ENCODE data around the gene CFAP97D1.

Gene CFAP97D1

GRCh38 chr17:43758086-43758485 lies 22.1 kb upstream of the CFAP97D1 start:
- TF ChIP-seq GATA2 (IDR thresholded peaks at IDR 0.05; ENCODE audit: low read depth, low read length) (no peak), GATA3 (IDR thresholded peaks at IDR 0.05; ENCODE audit: low read depth, low read length) (no peak)

DNA sequence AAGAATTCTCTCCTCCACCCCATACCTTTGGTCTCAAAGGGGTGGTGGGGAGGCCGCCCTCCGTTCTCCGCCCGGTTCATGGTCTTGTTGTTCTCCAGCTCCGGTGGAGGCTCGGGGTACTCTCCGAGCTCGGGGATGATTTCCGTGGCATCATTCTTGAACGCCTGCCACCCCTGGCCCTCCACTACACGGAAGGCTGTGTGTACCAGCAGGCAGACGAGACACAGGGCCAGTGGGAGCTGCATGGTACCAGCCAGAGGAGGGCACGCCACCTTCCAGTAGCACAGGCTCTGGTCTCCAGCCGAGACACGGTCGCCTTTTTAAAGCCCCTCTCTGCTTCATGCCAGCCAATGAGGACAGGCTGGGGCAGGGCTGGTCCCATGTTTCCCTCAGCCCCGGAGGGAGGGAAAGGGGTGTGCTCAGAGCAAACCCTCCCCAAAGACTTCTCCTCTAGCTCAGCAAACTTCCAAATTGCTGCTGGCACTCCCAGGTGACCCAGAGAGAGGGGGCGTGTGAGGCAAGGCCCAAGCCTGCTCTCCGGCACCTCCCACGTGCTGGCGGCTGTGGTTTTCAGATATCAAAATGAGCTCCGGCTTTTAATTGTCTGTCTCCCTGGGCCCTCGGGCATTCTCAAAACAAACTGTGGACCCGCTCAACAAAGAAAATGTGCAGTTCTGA lies 21.6 kb upstream of the CFAP97D1 start, which contains the start of gene SOST:
SOST (minus strand) TSS at position 295 of the 678 bp plus-strand sequence; CDS start at position 245, 50 bp downstream.
- TF ChIP-seq GATA3 (IDR thresholded peaks at IDR 0.05; ENCODE audit: low read depth, low read length) (no peak), GATA2 (IDR thresholded peaks at IDR 0.05; ENCODE audit: low read depth, low read length) (no peak)

DNA sequence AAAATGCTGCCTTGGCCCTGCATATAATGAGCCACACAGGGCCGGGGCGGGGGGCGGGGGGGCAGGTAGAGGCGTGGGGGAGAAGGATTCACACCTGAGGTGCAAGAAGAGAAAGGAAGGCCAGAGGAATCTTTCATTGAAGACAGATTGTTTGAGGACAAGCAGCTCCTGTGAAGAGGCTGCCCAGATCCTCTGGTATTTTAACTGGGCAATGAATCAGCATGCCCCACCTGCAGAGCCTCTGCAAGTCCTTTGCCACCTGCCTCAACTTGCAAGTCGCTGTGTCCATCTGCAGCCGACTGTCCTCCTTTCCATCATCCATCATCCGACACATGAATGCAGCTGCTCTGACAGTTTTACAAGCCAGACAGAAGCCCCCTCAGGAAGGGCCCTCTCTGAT lies 20.4 kb upstream of the CFAP97D1 start:
- TF ChIP-seq GATA2 (IDR thresholded peaks at IDR 0.05; ENCODE audit: low read depth, low read length) (no peak), GATA3 (IDR thresholded peaks at IDR 0.05; ENCODE audit: low read depth, low read length) (no peak)

- no peak for TF ChIP-seq GATA3 (IDR thresholded peaks at IDR 0.05; ENCODE audit: low read depth, low read length)
These were observed 19.9 kb upstream of the CFAP97D1 start for GRCh38 chr17:43760254-43760852.

- TF ChIP-seq GATA3 (IDR thresholded peaks at IDR 0.05; ENCODE audit: low read depth, low read length) (no peak), GATA2 (IDR thresholded peaks at IDR 0.05; ENCODE audit: low read depth, low read length) (no peak)
These were observed 13.7 kb upstream of the CFAP97D1 start for GRCh38 chr17:43766413-43767052.

DNA sequence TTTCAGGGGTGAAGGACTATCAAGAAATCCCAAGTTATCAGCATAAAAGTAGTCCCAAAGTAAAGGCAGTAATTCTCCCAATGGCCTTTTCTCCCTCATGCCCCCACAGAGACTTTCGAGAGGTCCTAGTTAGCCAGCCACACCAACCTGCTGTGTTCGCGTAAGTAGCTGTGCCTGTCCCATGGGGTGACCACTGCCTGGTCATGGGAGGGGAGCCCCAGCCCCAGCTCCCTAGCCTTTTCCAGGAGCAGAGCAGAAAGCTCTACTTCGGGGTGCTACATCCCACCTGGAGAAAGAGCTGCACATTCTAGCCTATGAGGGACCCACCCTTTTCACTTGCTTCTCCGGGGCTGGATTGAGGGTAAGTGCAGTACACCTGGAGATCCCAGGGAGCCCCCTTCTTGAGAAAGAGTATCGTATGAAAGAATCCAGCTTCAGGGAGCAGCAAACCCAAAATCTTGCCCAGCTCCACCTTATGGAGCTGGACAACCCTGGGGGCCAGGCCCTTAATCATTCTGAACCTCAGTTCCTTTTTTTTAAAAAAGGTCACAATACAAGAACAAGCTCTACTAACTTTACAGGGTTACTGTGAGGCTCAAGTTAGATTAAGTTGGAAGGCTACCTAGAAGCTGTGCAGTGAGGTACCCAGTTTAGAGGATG lies 13.1 kb upstream of the CFAP97D1 start:
- no peak for TF ChIP-seq GATA2 (IDR thresholded peaks at IDR 0.05; ENCODE audit: low read depth, low read length)
- no peak for TF ChIP-seq GATA3 (IDR thresholded peaks at IDR 0.05; ENCODE audit: low read depth, low read length)

GRCh38 chr17:43767713-43768059 lies 12.5 kb upstream of the CFAP97D1 start:
- TF ChIP-seq GATA3 (IDR thresholded peaks at IDR 0.05; ENCODE audit: low read depth, low read length) (no peak), GATA2 (IDR thresholded peaks at IDR 0.05; ENCODE audit: low read depth, low read length) (no peak)

DNA sequence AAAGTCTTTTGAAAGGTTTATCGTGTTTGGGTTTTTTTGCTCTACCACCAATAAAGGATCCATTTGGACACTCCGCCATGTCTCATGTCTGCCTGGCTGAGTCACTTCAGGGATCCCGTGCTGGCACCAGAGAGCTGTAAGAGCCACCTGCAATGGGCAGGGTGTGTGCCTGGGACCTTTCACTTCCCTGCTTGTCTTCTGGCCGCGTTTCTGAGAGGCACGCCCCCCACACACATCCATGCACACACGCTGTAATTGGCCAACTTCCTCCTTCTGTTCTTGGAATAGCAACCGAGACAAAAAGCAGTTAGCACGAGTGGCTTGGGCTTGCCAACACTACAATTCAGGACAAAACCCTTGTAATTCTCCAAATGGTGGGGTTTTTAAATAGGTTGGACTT lies 11.9 kb upstream of the CFAP97D1 start:
- no peak for TF ChIP-seq GATA3 (IDR thresholded peaks at IDR 0.05; ENCODE audit: low read depth, low read length)
- TF ChIP-seq GATA2 (IDR thresholded peaks at IDR 0.05; ENCODE audit: low read depth, low read length) = no peak

DNA sequence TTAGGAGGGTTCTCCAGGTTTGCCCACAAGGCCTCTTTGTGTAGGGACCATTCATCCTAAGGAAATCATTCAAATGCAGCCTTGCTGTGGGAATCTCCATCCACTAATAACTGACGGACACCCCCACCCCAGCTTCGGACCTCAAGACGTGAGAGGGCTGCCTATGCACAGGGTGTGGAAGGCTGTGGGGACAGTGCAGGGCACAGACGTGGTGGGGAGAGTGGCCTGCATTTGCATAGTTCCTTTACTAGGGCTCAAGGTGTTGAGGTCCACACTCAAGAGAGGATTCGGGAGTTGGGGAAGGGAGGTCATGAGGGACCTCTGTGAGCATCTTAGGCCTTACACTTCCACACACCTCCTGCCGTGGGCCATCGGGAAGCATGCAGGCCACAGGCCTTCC lies 11.3 kb upstream of the CFAP97D1 start:
- TF ChIP-seq GATA3 (IDR thresholded peaks at IDR 0.05; ENCODE audit: low read depth, low read length) (no peak), GATA2 (IDR thresholded peaks at IDR 0.05; ENCODE audit: low read depth, low read length) (no peak)

GRCh38 chr17:43769426-43769825 lies 10.8 kb upstream of the CFAP97D1 start:
- TF ChIP-seq GATA3 (IDR thresholded peaks at IDR 0.05; ENCODE audit: low read depth, low read length) (no peak), GATA2 (IDR thresholded peaks at IDR 0.05; ENCODE audit: low read depth, low read length) (no peak)

- TF ChIP-seq GATA2 (IDR thresholded peaks at IDR 0.05; ENCODE audit: low read depth, low read length) (no peak), GATA3 (IDR thresholded peaks at IDR 0.05; ENCODE audit: low read depth, low read length) (no peak)
These were observed 10.4 kb upstream of the CFAP97D1 start for GRCh38 chr17:43769859-43770258.

DNA sequence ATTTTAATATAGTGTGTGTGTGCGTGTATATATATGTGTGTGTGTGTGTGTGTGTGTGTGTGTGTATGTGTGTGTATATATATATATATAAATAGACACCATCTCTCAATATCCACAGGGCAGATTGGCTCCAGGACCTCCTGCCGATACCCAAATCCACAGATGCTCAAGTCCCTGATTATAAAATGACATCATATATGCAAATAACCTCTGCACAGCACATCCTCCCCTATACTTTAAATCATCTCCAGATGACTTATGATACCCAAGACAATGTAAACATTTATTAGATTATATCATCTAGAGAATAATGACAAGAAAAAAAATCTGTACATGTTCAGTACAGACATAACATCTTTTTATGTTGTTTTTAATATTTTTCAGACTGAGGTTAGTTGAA lies 9.3 kb upstream of the CFAP97D1 start:
- no peak for TF ChIP-seq GATA2 (IDR thresholded peaks at IDR 0.05; ENCODE audit: low read depth, low read length)
- no peak for TF ChIP-seq GATA3 (IDR thresholded peaks at IDR 0.05; ENCODE audit: low read depth, low read length)

- TF ChIP-seq GATA2 (IDR thresholded peaks at IDR 0.05; ENCODE audit: low read depth, low read length) = no peak
- no peak for TF ChIP-seq GATA3 (IDR thresholded peaks at IDR 0.05; ENCODE audit: low read depth, low read length)
These were observed 8.8 kb upstream of the CFAP97D1 start for GRCh38 chr17:43771463-43771862.

- TF ChIP-seq GATA3 (IDR thresholded peaks at IDR 0.05; ENCODE audit: low read depth, low read length) (no peak), GATA2 (IDR thresholded peaks at IDR 0.05; ENCODE audit: low read depth, low read length) (no peak)
These were observed 7.2 kb upstream of the CFAP97D1 start for GRCh38 chr17:43772877-43773648.
